GM13976 (cell line): ENCODE measurements around the gene IFT80.

ENCODE experiments used
- DNase-seq: peaks from one replicate; pipeline ENCODE4 v3.0.0; 2012; ENCODE audit warnings: low spot score
- CTCF ChIP-seq: IDR thresholded peaks from 2 replicates; pipeline ENCODE4 v1.5.1; 2012; ENCODE audit warnings: borderline replicate concordance, mild to moderate bottlenecking; ENCODE audit not compliant: insufficient read depth; ENCODE audit errors: extremely low read depth, missing control alignments, control extremely low read depth
- in situ Hi-C: fragments of 300-500 bp; cut with MboI; formaldehyde crosslinking; loops from one replicate; pipeline ENCODE4 v1.12.0; 2022; ENCODE audit warnings: low sequenced_read_pairs, mixed read lengths, inconsistent platforms; ENCODE audit not compliant: unreplicated experiment

Gene IFT80

GRCh38 chr3:160232014-160232413, 167.0 kb downstream of the IFT80 start:
- no peak for DNase-seq
- TF ChIP-seq CTCF = no peak
- in situ Hi-C loops = no loop called here

GRCh38 chr3:160227419-160227818, 171.6 kb downstream of the IFT80 start:
- no peak for TF ChIP-seq CTCF
- in situ Hi-C loops = no loop called here
- DNase-seq = no peak

GRCh38 chr3:160226026-160226907, 172.8 kb downstream of the IFT80 start:
- TF ChIP-seq CTCF = no peak
- DNase-seq = peak; percentile 52

GRCh38 chr3:160225176-160226025, 173.6 kb downstream of the IFT80 start, which contains the start of gene C3orf80:
Gene C3orf80 (plus strand): TSS chr3:160225422. CDS start chr3:160225636, 214 bp downstream.
- DNase-seq = peak; percentile 76
- TF ChIP-seq CTCF = peak; percentile 52
- in situ Hi-C loops = no loop called here

More at GRCh38 chr3:160226026-160226907, 172.8 kb downstream of the IFT80 start:
- in situ Hi-C loops = no loop called here

GRCh38 chr3:160224811-160225175, 174.2 kb downstream of the IFT80 start:
- in situ Hi-C loops = no loop called here
- TF ChIP-seq CTCF = no peak
- DNase-seq = peak; percentile 11

- DNase-seq = no peak
These were observed 174.8 kb downstream of the IFT80 start for GRCh38 chr3:160224256-160224655.

More at GRCh38 chr3:160224256-160224655, 174.8 kb downstream of the IFT80 start:
- in situ Hi-C loops = no loop called here
- no peak for TF ChIP-seq CTCF
